ENCODE data around the gene PP2D1.
A peak's percentile ranks its signal among the peaks of the same experiment; 100 is the strongest.
"Not testable (repeated sequence)": the region's sequence is repeated elsewhere in the genome, so short reads cannot be mapped to it uniquely, and the experiment has no call there.

The PP2D1 gene

DNA sequence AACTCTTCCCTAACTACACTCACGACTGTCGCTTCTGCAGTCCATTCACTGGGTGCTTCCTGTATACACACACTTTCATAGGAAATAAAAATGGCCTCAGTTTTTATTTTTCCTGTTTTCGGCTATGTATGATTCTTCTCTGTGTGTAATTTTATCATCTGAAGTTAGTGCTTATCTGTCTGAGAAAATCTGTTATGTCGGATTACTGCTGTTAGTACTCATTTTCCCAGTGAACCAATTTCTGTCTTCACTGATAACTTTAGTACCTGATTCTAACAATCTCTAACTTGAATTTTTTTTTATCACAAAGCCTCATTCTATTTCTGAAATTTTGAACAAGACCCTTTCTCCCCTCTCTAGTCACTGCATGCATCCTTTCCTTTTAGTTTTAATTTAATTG is 44.3 kb downstream of the PP2D1 start:
- DNase-seq (ENCODE audit: low spot score) = no peak

DNA sequence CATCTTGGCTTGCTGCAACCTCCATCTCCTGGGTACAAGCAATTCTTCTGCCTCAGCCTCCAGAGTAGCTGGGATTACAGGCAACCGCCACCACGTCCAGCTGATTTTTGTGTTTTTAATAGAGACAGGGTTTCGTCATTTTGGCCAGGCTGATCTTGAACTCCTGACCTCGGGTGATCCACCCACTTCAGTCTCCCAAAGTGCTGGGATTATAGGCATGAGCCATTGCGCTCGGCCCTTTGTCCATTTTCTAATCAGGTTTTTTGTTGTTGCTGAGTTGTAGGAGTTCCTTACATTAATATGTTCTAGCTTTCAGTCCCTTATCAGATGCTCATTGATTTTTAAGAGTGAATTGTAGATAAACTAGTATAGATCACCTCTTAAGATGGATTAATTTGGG is 44.9 kb downstream of the PP2D1 start:
- DNase-seq (ENCODE audit: low spot score) = no peak

DNA sequence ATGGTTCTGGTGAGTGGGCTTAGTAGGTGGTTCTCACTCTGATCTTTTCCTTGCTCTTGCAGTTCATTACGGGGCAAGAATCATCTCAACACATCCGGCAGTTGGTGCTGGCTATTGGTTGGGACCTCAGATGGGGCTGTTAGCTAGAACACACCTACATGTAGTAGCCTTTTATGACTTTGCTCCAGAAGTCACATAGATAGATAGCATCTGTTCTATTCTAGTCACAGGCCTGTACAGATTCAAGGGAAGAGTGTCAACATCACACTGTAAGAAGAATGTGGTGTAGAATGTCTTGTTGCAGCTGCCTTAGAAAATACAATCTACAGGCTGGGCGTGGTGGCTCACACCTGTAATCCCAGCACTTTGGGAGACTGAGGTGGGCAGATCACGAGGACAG is 50.1 kb downstream of the PP2D1 start:
- DNase-seq (ENCODE audit: low spot score) = no peak

DNA sequence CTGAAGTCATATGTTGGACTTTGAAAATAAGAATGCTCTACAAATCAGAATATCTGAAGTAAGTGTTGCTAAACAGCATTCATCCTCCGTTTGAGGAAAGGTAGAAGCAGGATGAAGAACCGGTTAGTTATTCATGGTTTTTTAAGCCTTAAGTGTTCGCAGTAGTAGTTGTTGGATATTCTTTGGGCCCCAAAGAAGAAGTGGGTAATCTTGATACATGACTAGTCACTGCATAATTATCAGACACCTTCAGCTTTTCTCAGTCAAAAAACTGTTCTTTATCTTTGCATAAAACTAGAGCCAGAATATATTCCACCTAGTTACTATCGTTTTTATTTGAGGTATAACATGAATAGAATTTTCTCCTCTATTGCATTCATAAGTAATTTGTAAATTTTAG is 51.4 kb downstream of the PP2D1 start:
- no peak for DNase-seq (ENCODE audit: low spot score)

- DNase-seq (ENCODE audit: low spot score) = no peak
Observed at GRCh38 chr3:19959505-19959904, 52.6 kb downstream of the PP2D1 start.

- not testable (repeated sequence) for DNase-seq (ENCODE audit: low spot score)
Observed at GRCh38 chr3:19957354-19957753, 54.7 kb downstream of the PP2D1 start.

DNA sequence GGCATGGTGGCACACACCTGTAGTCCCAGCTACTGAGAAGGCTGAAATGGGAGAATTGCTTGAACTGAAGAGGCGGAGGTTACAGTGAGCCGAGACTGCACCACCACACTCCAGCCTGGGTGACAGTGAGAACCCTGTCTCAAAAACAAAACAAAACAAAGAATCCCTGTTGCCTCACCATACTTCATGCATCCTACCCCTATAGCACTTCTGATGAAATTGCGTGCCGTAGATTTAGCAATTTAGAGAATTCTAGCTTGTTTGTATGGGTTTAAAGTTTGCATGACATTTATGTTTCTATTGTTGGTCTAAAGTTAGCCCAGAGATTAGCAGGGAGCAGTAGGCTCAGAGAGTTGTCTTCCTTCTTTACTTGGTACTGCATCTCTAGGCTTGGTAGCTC is 57.4 kb downstream of the PP2D1 start:
- no peak for DNase-seq (ENCODE audit: low spot score)

GRCh38 chr3:19950316-19950715 is 61.7 kb downstream of the PP2D1 start:
- no peak for DNase-seq (ENCODE audit: low spot score)

DNA sequence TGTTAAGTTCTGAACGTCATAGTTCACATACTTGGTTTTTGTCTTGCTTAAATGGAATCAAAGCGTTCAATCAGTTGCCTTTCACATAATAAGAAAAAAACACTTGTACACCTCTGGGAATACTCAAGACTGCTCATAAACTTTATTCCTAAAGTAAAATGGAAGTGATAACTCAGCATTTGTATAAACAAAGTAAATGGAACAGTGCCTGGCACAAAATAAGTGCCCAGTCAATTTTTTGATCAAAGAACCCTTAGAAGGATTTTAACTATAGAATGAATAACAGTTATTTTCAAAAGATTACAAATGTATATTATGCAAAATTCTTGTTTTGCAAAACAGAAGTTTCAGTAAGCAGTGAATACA is 63.9 kb downstream of the PP2D1 start:
- no peak for DNase-seq (ENCODE audit: low spot score)

DNA sequence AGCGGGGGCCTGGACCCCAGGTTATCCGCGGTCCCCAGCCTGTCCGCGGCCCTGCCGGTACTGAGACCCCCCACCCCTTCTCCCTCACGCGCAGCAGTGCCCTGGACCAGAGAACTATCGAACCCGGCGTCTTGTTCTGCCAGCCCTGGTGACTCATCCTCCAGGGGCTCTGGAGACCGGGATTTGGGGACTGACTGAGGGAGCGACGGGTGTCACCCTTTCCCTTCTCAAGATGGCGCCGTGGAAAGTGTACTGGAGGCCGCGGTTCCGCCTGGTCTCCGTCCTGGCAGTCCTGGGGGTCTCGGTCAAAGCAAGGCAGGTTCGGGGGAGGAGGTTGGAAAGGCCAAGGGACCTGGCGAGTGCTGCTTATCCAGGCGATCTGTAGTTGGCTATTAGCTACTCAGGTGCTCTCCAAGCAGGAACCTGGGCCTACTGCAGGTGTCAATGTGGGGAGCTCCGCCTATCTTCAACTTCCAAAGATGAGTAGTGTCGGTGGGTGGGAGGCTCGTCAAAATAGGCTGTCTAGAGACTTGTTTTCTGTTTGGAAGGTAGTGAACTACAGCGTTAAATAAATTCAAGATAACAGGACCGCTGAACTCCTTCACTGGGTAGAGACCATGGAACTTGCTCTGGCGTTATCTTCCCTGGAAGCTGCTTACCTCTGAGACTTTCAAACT is 64.4 kb downstream of the PP2D1 start:
- DNase-seq (ENCODE audit: low spot score) = peak; percentile 59

- peak; percentile 93 for DNase-seq (ENCODE audit: low spot score)
Observed at GRCh38 chr3:19946832-19947548, 65.1 kb downstream of the PP2D1 start, which contains the start of gene RAB5A. Gene RAB5A (plus strand): TSS chr3:19947097. CDS start chr3:19950899, 3,802 bp downstream.

DNA sequence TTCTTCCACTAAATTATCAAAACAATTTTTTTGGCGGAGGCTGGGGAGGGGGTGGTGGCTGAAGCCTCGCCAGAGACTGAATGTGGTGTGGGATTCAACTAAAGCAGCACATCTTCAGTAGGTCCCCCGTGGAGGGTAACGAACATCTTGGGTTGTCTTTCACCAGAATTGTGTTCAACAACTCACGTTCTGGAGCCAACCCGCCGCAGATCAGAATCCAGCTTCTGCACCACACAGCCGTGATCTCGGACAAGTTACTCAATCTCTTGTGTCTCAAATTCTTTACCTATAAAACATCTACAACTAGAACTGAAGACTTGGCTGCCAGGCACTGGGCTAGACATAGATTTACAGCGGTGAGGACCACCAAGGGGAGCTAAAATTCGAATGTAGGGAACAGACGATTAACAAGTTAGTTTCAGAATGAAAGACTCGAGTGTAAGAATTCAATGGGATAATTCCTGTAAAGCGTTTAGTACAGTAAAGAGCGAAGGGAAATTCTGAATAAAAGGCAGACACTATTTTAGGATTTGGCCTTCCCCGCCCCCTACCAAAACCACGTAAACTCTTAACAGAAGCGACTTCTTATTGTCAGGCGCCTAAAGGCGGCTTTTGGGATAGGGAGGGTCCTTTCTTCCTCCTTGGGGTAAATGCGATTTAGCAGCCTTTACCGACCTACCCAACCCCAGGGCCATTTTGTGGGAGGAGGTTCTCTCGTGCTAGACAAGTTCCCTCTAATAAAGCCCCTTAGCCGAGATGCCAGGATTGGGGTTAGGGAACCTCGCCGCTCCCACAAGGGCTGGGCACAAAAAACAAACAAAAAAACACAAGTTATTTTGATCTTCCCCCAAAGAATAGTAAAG is 65.9 kb downstream of the PP2D1 start:
- DNase-seq (ENCODE audit: low spot score) = peak; percentile 25

- DNase-seq (ENCODE audit: low spot score) = no peak
Observed at GRCh38 chr3:19945534-19945933, 66.5 kb downstream of the PP2D1 start.

DNA sequence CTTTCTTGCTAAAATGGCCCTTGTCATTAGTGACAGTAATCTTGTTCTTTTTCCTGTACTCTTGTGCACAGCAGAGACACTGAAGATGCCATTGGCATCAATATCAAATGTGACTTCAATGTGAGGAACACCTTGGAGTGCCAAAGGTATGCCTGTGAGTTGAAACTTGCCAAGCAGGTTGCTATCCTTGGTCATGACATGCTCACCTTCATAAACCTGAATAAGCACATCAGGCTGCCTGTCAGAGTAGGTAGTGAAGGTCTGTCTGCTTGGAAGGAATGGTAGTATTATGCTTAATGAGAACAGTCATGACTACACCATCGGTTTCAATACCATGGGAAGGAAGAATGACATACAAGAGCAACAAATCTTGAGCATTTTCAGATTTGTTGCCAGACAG is 71.4 kb downstream of the PP2D1 start:
- DNase-seq (ENCODE audit: low spot score) = no peak

DNA sequence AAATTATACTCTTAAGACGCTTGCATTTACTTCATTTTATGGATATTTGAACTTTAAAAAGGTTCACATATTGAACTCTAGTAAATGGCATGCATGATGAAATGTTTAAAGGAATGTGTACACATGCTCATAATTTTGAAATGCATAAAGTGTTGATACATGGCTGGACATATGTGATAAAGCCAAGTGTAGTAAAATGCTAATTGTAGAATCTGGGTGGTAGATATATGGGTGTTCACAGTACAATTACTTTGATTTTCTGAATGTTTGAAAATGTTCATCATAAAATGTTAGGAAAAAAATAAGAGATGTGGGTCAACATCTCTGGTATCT is 73.8 kb downstream of the PP2D1 start:
- no peak for DNase-seq (ENCODE audit: low spot score)

GRCh38 chr3:19937459-19938294 is 74.4 kb downstream of the PP2D1 start:
- no peak for DNase-seq (ENCODE audit: low spot score)
